Testis (tissue), 3 donors: ENCODE measurements around the gene CARMIL3. TPM values are rescaled to one million over a fixed set of nuclear protein-coding genes. Genes with fewer than 3 reads are reported as not detected.

Experiments used
- DNase-seq: peaks from one replicate; pipeline ENCODE4 v3.0.0-alpha.2; 2019
- H3K27ac ChIP-seq, 2 donors: fragments of 200-600 bp; sonication (generic); one replicate each; pipeline ENCODE4 v1.5.1; 2019
- H3K27me3 ChIP-seq: fragments of 200-600 bp; sonication (generic); one replicate; pipeline ENCODE4 v1.5.1; 2019
- H3K36me3 ChIP-seq: fragments of 200-600 bp; sonication (generic); one replicate; pipeline ENCODE4 v1.5.1; 2017; ENCODE audit warnings: low read depth; ENCODE audit errors: missing control alignments
- H3K4me1 ChIP-seq: fragments of 200-600 bp; sonication (generic); one replicate; pipeline ENCODE4 v1.5.1; 2019
- H3K4me3 ChIP-seq, 2 donors: fragments of 200-600 bp; sonication (generic); one replicate each; pipeline ENCODE4 v1.5.1; 2017 to 2019
- H3K9me3 ChIP-seq: fragments of 200-600 bp; sonication (generic); one replicate; pipeline ENCODE4 v1.5.1; 2017
- CTCF ChIP-seq, 3 experiments: fragments of 450-650 bp in 2 of 3; fragments of 200-600 bp in 1 of 3; sonication (generic) in 1 of 3; IDR thresholded peaks; one replicate each; pipeline ENCODE4 v1.5.1; 2016 to 2019; ENCODE audit warnings: antibody characterized with exemption in 3 of 3, mild to moderate bottlenecking in 2 of 3, moderate library complexity in 1 of 3
- POLR2A ChIP-seq: fragments of 450-650 bp; IDR thresholded peaks from one replicate; pipeline ENCODE4 v1.6.1; 2017; ENCODE audit warnings: antibody characterized with exemption, mild to moderate bottlenecking, moderate library complexity
- WGBS, 2 donors: methylation state at CpG; one replicate each; pipeline ENCODE4 v1.1.5; 2018; 5-methylcytosine and 5-hydroxymethylcytosine counted together
- intact Hi-C: fragments of 100-400 bp; cut with DNase I; formaldehyde crosslinking; loops from one replicate; pipeline ENCODE4 v1.15.1; 2023; ENCODE audit warnings: low total_unique reads
- polyA plus RNA-seq: library from polyadenylated mRNA; stranded (reverse); fragments of 350-450 nt; fragmentation: Illumina TruSeq; extraction: RNeasy Lipid Tissue Mini Kit (QIAGEN cat#74804); gene quantifications from one replicate; pipeline ENCODE4 v1.2.3, GENCODE V29; 2014; ENCODE audit warnings: low read depth, low replicate concordance; ENCODE audit not compliant: insufficient read depth
- total RNA-seq, 2 donors: library from RNA; depleted of rRNA; stranded (reverse); fragments of >200 nt; gene quantifications; one replicate each; pipeline ENCODE4 v1.2.3, GENCODE V29; 2016

The CARMIL3 gene
- total and polyA plus RNA-seq, 3 donors from 2014 or later = 6.8 to 8.6 (median 7.7) TPM

- whole genome bisulfite sequencing, 2 donors = 83 to 100% methylated on average over 2 of the region's 2 CpGs
- Histone ChIP-seq H3K27me3 (no peaks in the 10 kb centered on the region), H3K27ac (no peak overlapping the region), H3K4me1 (no peaks in the 10 kb centered on the region), H3K4me3 (no peak overlapping the region), H3K36me3 (no peaks in the 10 kb centered on the region), H3K9me3 (no peaks in the 10 kb centered on the region)
- intact Hi-C loops = no loop called here
- no peak for DNase-seq
- no peak for TF ChIP-seq POLR2A
- no peak for TF ChIP-seq CTCF (IDR thresholded peaks at IDR 0.05)
These were observed 36.3 kb downstream of the CARMIL3 start for GRCh38 chr14:24088095-24088494.

GRCh38 chr14:24089890-24090289 lies 38.1 kb downstream of the CARMIL3 start:
- H3K9me3 ChIP-seq = no peaks in the 10 kb centered on the region
- no peak for TF ChIP-seq POLR2A
- TF ChIP-seq CTCF (IDR thresholded peaks at IDR 0.05) = no peak
- no peak overlapping the region for H3K27ac ChIP-seq
- H3K36me3 ChIP-seq = no peaks in the 10 kb centered on the region
- no peak overlapping the region for H3K4me3 ChIP-seq
- intact Hi-C loops = no loop called here
- H3K27me3 ChIP-seq = no peaks in the 10 kb centered on the region
- H3K4me1 ChIP-seq = peaks cover 9% of the 10 kb centered on the region
- 83 to 94% methylated on average over 6 of the region's 6 CpGs for WGBS, 2 donors
- DNase-seq = no peak

- Histone ChIP-seq H3K4me3 (no peak overlapping the region), H3K9me3 (no peaks in the 10 kb centered on the region), H3K36me3 (no peaks in the 10 kb centered on the region), H3K27me3 (no peaks in the 10 kb centered on the region), H3K27ac (no peak overlapping the region), H3K4me1 (peaks cover 12% of the 10 kb centered on the region)
- TF ChIP-seq POLR2A (no peak), CTCF (IDR thresholded peaks at IDR 0.05) (no peak)
- no peak for DNase-seq
- intact Hi-C loops = no loop called here
These were observed 40.3 kb downstream of the CARMIL3 start for GRCh38 chr14:24092110-24092504.

- Histone ChIP-seq H3K4me3 (no peak overlapping the region), H3K27ac (no peak overlapping the region), H3K4me1 (peaks cover 12% of the 10 kb centered on the region), H3K36me3 (no peaks in the 10 kb centered on the region), H3K27me3 (no peaks in the 10 kb centered on the region), H3K9me3 (no peaks in the 10 kb centered on the region)
- no peak for DNase-seq
- TF ChIP-seq CTCF (IDR thresholded peaks at IDR 0.05) (no peak), POLR2A (no peak)
- intact Hi-C loops = no loop called here
- 67 to 82% methylated on average over 4 of the region's 4 CpGs for WGBS, 2 donors
These were observed 40.8 kb downstream of the CARMIL3 start for GRCh38 chr14:24092505-24093206.
